Activated CD8-positive, alpha-beta memory T cell treated with anti-CD3 and anti-CD28 coated beads, Interleukin-2, amount 50 U/mL, for 1 hour (primary cell): Measurements from ENCODE around the gene HRH4.

Experiments used
- DNase-seq: peaks from one replicate; pipeline ENCODE4 v3.0.0-alpha.2; 2020; ENCODE audit errors: extremely low read depth

The HRH4 gene

GRCh38 chr18:24465486-24465885, 5.0 kb downstream of the HRH4 start:
- no peak for DNase-seq

GRCh38 chr18:24466771-24467170, 6.3 kb downstream of the HRH4 start:
- DNase-seq = no peak

GRCh38 chr18:24470022-24470618, 9.7 kb downstream of the HRH4 start:
- DNase-seq = no peak

DNA sequence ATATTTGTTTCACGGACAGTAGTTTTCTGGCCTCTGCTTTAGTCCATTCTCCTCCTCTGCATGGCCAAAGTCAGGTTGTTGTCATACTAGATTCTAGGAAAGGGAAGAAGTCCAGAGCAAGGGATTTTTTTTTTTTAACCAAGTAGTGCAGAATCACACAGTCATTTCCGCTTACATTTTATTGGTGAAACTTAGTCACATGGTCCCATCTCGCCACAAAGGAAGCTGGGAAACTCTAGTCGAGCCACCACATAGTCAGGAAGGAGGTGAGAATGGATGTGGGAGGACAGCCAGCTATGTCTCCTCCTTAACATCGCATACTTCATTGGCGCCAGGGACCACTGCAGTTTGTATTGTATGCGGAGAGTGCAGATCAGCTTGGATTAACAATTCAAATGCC, 10.4 kb downstream of the HRH4 start:
- no peak for DNase-seq

DNA sequence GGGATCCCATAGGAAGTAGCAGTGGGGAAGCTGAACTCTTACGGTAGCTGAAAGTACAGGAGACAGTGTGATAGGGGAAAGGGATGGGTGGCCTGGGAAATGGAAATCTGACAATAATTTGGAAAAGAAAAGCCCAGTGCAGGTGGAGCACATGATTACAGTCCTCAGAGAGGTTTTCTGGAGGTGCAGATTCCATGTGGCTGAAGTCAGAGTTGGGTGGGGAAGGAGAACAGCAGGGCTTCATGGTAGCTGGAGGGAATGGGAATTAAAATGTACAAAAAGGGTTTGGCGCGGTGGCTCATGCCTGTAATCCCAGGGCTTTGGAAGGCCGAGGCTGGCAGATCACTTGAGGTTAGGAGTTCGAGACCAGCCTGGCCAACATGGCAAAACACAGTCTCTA, 12.2 kb downstream of the HRH4 start:
- no peak for DNase-seq

DNA sequence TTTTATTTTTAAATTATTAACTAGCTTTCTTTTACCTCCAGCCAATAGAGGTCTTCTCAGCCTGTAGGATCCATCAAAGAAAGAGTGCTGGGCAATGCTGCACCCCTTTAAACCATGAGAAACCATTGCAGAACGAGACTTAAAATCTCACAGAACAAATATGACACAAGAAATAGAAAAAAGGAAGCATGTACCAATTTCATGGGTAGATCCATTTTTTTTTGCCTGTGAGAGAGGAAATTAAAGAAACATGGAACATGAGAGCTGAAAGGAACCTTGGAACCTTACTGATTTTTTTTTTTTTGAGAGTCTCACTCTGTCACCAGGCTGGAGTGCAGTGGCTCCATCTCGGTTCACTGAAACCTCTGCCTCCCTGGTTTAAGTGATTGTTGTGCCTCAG, 14.0 kb downstream of the HRH4 start:
- DNase-seq = no peak

DNA sequence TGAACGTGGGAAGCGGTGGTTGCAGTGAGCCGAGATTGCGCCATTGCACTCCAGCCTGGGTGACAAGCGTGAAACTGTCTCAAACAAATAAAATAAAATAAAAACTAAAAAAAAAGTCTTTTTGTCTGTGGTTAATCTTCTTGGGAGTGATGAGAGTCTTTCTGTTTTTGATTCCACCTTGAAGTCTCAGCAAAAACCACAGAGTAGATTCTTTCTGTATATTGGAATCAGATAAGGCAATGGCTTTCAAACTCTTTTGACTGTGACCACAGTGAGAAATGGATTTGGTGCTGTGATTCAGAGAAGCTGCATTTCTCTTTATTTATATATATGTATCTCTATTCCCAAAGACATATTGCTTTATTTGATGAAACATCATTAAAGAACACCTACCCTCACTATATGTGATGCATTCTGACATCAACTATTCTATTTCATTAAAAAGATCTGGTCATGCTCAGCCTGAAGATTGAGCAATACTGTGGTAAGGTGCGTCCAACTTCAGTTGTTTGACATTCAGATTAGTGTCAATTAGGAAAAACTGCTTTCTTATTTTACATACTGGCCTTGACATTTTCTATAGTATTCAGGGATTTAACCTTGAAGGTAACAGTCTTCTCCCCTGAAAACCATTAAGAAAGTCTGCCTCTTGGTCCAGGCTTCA, 15.6 kb downstream of the HRH4 start:
- DNase-seq = no peak

DNA sequence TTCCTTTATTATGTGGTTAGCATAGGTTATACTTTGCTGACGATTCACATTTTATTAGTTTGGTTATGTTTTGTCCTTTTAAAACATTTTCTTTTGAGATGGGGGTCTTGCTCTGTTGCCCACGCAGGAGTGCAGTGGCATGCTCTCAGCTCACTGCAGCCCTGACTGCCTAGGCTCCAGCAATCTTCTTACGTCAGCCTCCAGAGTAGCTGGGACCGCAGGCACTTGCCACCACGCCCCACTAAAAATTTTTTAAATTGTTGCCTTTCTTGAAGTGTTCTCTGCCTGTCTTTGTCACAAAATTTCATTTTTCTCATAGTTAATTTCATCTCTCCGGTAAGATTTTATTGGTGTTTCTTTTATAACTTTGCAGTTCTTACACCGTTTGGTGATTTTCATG, 18.9 kb downstream of the HRH4 start:
- no peak for DNase-seq

DNA sequence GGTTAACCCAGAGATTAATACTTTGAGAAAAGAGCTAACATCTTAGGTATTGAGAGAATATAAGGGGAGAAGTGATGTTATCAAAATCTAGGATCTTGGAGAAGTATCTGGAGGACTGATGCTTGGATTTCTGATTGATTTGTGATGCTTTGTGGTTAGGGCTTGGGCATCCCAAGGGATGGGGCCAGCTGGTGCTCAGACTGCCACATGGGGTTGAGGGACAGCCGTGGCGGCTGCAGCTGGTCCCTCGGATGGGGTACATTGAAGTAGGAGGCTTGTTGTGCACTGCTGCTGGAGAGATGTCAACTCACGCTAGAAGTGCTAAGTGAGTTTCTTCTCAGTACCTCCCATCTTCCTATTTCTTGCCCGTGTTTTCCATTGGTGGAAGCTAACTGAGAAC, 22.4 kb downstream of the HRH4 start:
- DNase-seq = no peak

DNA sequence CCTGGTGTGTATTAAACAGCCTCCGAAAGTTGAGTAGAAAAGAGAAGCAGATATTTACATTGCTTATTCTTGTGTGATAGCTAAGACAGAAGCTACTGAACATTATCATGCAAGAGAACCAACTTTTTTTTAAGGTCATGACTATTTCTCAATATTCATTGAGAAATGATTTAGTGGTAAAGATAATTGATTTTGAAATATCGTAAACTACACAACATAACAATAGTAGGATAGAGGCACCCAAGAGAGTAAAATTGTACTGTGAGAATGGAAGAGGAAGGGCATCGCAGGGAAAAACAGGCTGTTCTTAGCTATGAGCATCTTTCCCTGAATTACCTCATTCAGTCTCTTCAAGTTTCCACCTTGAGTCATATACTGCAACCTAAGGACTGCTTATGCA, 25.2 kb downstream of the HRH4 start:
- no peak for DNase-seq

GRCh38 chr18:24486684-24487083, 26.2 kb downstream of the HRH4 start:
- DNase-seq = no peak

DNA sequence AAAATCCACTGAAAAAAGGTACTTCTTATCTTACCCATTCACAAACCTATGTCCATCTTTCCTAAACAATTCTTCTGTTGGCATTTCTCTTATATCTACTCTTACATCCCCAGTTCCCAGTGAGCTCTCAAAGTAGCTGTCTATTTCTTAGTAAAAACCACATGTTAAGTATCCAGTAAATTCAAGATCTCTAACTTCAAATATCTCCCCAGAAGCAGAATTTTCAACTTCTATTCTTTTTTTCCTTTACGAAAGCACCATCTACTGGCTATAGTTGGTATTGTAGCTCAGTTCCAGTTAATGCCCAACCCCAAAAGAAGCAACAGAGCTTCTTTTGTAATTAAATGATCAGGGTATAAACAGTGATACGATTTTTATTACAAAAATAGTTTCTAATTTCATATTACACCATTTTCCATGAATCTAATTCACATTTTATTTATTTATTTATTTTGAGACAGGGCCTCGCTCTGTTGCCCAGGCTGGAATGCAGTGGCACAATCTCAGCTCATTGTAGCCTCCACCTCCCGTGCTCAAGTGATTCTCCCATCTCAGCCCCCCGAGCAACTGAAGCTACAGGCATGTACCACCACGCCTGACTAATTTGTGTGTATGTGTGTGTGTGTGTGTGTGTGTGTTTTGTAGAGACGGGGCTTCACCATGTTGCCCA, 28.5 kb downstream of the HRH4 start:
- no peak for DNase-seq

- no peak for DNase-seq
These were observed 30.1 kb downstream of the HRH4 start for GRCh38 chr18:24490539-24490938.

DNA sequence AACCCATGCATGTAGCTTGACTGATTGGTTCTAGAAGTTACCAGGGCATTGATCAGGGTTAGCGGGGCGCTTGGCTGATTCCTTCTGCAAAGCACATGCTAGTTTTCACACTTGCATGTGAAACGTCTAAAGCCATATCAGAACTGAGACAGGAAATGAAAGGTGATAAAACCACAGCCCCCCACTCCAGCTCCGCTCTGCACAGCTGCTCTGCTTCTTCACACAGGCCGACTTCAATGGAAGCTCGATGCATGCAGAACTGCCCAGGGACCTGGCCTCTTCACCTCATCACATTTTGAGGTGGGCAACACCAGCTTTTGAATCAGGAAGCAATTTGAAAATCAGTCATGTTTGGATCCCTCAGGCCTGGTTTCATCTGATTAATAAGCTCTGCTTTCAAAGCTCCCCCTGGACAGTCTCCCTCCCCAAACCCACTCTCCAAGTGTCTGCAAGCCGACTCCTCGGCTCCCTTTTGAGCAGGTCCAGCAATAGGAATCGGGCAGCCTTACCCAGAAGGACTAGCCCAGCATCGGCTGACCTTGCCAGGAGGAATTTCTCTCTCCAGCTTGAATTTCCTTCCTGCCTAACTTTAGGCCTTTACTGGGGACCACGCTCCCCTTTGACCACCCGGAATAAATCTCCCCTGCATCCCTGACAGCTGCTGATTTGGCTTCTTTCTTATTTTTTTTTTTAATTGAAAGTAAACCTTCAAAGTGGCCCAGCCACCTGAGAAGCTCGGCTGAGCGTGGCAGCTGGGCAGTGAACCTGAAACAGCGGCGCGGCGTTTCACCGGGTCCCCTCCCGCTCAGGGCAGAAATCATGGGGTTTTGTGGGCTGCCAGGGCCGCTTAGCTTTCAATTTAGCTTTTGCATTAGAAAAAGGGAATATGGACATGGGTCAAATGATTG, 31.7 kb downstream of the HRH4 start:
- DNase-seq = no peak

- no peak for DNase-seq
These were observed 34.1 kb downstream of the HRH4 start for GRCh38 chr18:24494586-24494985.

DNA sequence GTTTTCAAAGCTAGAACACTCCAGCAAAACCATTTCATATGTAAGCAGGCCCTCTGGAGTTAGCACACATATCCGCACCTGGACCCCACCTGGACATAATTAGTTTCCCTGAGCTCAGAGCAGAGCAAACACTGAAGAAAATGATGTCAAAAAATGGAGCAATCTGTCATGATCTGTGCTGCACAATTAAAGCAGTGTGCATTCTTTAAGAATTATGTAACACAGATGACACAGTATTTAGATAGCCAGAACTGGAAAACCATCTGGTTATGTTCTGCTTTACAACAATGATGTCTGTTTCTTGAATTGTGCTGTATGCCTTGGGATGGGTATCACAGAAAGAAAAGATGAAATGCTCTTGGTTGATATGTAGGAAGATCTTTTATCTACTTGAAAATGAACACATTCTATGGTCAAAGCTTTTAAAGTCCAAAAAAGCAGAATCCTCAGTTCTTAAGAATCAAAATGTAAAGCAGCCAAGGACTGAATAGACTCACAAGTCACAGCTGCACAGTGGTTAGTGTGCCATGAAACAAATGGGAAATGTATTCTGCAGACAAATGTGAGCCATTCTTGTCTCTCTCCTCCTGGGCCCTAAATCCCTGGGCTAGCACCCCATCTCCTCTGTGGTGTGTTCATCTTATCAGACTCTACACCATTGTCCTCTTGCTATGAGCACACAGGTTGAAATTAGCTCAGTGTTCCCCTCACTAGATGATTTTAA, 36.8 kb downstream of the HRH4 start:
- no peak for DNase-seq

- DNase-seq = no peak
These were observed 39.4 kb downstream of the HRH4 start for GRCh38 chr18:24499814-24500213.

DNA sequence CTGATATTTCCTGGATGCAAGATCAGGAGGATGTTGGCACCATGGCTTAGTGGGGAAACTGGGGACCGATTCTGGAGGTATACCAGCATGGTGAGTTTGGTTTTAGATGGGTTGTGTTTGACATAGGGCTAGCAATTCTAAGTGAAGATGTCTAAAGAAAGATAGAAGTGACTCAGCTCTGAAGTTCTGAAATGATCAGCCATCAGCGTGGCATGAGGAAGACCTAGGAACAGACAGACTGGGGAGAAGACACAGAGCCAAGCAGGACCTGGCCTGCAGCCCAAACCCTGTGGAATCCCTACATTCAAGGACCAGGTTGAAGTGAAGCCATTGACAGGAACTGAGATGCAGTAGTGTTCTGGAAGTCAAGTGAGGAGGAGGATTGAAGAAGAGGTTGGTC, 39.8 kb downstream of the HRH4 start:
- no peak for DNase-seq

DNA sequence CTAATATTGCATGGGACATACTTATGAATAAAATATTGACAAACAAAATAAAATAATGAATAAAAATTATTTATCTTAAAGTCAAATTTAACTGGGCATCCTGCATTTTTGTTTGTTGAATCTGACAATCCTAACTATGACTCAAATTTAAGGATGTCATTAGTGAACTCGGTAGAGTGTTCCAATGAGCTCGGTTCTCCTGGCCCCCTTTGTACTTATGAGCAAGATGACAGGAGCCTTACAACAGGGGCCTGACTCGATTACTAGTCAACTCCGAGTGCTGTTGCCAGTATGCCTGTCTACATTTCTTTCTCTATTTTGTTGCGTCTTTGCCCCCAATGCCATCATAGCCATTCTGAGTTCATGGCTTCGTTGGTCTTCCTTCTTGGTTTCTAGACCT, 40.3 kb downstream of the HRH4 start:
- DNase-seq = no peak

DNA sequence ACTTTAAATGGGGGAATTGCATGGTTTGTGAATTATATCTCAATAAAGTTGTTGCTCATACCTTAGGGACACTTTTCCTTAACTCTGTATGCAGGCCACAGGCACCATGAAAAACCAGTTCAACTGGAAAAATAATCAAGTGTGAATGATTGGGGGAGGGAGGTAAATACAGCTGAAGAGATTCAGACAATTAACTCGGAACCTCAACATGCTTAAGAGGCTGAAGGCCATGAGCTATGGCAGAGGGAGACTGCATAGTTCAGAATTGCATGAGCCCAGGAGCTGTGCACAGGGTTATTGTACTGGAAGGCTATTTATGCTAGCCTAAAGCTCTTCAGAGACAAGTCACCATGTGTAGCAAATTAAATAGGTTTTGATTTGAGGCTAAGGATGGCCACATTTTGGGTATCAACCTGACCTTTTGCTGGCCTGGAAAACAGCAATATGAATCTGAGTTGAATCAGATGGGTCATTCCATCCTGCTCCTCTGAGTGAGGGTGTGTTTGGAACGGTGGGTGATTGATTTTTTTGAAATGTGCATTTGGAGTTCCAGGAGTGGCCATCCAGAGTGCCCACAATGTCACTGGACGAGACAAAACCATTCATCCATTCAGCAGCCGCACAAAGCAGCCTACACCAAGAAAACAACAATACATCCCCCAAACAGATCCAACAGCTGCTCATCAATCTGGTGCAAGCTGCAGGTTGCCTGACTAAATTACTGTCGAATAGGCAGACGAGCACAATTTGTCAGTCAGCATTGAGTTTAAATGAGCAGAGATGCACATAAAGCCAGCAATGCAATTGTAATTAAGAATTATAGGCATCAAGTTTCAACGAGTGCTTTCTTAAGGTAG, 42.5 kb downstream of the HRH4 start:
- no peak for DNase-seq

DNA sequence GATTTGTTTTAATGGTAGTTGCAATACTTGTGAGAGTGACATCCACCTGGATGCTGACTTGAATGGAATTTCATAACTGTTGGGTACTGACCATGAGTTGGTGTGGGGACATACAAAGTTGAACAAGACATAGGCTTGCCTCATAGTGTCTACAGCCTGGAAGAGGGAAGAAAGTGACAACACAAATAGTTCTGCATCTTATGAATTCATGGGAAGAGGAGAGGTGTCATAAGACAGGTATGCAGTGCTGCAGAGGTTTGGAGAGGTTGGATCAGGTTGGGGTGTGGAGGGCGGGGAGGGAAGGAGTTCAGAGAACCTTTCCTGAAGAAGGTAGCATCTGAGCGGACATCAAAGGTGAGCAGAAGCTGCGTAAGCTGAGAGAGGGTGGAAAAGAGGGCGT, 44.0 kb downstream of the HRH4 start:
- no peak for DNase-seq
